HCT116 (cell line): ENCODE results near the gene FAIM2. TPM values are rescaled to one million over a fixed set of nuclear protein-coding genes. Genes with fewer than 3 reads are reported as not detected.

Experiments used
- ATAC-seq: fragments of 200-7000 bp; cut with Tn5 transposase; 2 replicates; pipeline ENCODE4 v1.9.1; 2020; ENCODE audit warnings: mild to moderate bottlenecking, moderate library complexity
- BruUV-seq: library from RNA; stranded (reverse); fragments of 400-500 nt; replicated peaks from 2 replicates; lab custom pipeline; 2021; lab: Mats Ljungman, UMichigan
- CTCF ChIA-PET: fragments of 300-600 bp; sonication (Branson Sonifier 250); formaldehyde crosslinking; loops from one replicate; lab custom pipeline; 2021; ENCODE audit warnings: antibody characterized with exemption; lab: Charles Lee
- POLR2A ChIA-PET: fragments of 300-600, 350-600 bp; sonication (Branson Sonifier 250); formaldehyde crosslinking; loops from one replicate; lab custom pipeline; 2021; ENCODE audit warnings: antibody characterized with exemption; lab: Charles Lee
- RAD21 ChIA-PET, 2 experiments: fragments of 300-600 bp; sonication (Branson Sonifier 250); formaldehyde crosslinking; loops; one replicate each; lab custom pipeline; 2023; ENCODE audit warnings: low total read pairs in 2 of 2; ENCODE audit not compliant: uncharacterized antibody in 2 of 2, unreplicated experiment in 2 of 2, low non-redundant PET in 1 of 2; lab: Charles Lee
- DNase-seq: peaks from one replicate; pipeline ENCODE4 v3.0.0-alpha.2; 2010; ENCODE audit warnings: low read depth, low spot score
- H2AFZ ChIP-seq: fragments of 200-600 bp; shearing (Covaris generic), sonication (generic); 2 replicates; pipeline ENCODE4 v1.6.1; 2017; ENCODE audit warnings: low read depth, mixed run types, mixed read lengths, antibody characterized with exemption, low read length; ENCODE audit not compliant: poor library complexity, severe bottlenecking
- H3K27ac ChIP-seq: 2 replicates; pipeline ENCODE4 v1.5.1; 2012; ENCODE audit warnings: low read depth, low read length
- H3K27me3 ChIP-seq: fragments of 200-600 bp; sonication (generic); 2 replicates; pipeline ENCODE4 v1.6.1; 2016; ENCODE audit warnings: mixed run types, low read length, mixed read lengths; ENCODE audit not compliant: insufficient read depth
- H3K36me3 ChIP-seq, 2 experiments: fragments of 200-500 bp in 1 of 2; fragments of 200-600 bp in 1 of 2; sonication (Bioruptor generic) in 1 of 2; sonication (generic) in 1 of 2; 2 replicates each; pipeline versions ENCODE4 v1.5.1 to v1.6.1; 2014 to 2016; ENCODE audit warnings: low read length in 2 of 2, inconsistent platforms in 1 of 2, mixed read lengths in 1 of 2, mixed run types in 1 of 2; ENCODE audit not compliant: insufficient read depth in 2 of 2, control insufficient read depth in 1 of 2
- H3K4me1 ChIP-seq, 2 experiments: fragments of 200-600 bp in 1 of 2; sonication (generic) in 1 of 2; 2 replicates each; pipeline versions ENCODE4 v1.5.1 to v1.6.1; 2012 to 2017; ENCODE audit warnings: low read length in 2 of 2, inconsistent platforms in 1 of 2, mild to moderate bottlenecking in 1 of 2, mixed read lengths in 1 of 2, mixed run types in 1 of 2, moderate library complexity in 1 of 2; ENCODE audit not compliant: insufficient read depth in 2 of 2, control insufficient read depth in 1 of 2
- H3K4me2 ChIP-seq: fragments of 200-600 bp; sonication (generic); 2 replicates; pipeline ENCODE4 v1.6.1; 2017; ENCODE audit warnings: mixed run types, low read length, mixed read lengths
- H3K4me3 ChIP-seq, 2 experiments: fragments of 200-600 bp in 1 of 2; sonication (generic) in 1 of 2; replicated peaks in 1 of 2; 2 replicates each; pipeline ENCODE4 v1.5.1; 2011 to 2016; ENCODE audit warnings: low read length in 2 of 2, control low read depth in 1 of 2, low read depth in 1 of 2, mild to moderate bottlenecking in 1 of 2, mixed read lengths in 1 of 2, mixed run types in 1 of 2
- H3K79me2 ChIP-seq: fragments of 200-600 bp; sonication (generic); 2 replicates; pipeline ENCODE4 v1.6.1; 2017; ENCODE audit warnings: mild to moderate bottlenecking, mixed run types, low read length, moderate library complexity, mixed read lengths; ENCODE audit not compliant: insufficient read depth
- H3K9ac ChIP-seq: fragments of 200-600 bp; sonication (generic); 2 replicates; pipeline ENCODE4 v1.6.1; 2016; ENCODE audit warnings: low read length, mixed read lengths
- H3K9me2 ChIP-seq: fragments of 200-600 bp; sonication (generic), shearing (Covaris generic); 2 replicates; pipeline ENCODE4 v1.6.1; 2017; ENCODE audit warnings: mixed run types, mild to moderate bottlenecking, moderate library complexity; ENCODE audit not compliant: insufficient read depth
- H3K9me3 ChIP-seq, 2 experiments: fragments of 200-500 bp in 1 of 2; fragments of 200-600 bp in 1 of 2; sonication (Bioruptor generic) in 1 of 2; sonication (generic) in 1 of 2; 2 replicates each; pipeline ENCODE4 v1.6.1; 2014 to 2017; ENCODE audit warnings: low read length in 2 of 2, mixed read lengths in 2 of 2, inconsistent platforms in 1 of 2, low read depth in 1 of 2, mild to moderate bottlenecking in 1 of 2, mixed run types in 1 of 2, moderate library complexity in 1 of 2; ENCODE audit not compliant: control insufficient read depth in 1 of 2, insufficient read depth in 1 of 2
- H4K20me1 ChIP-seq: fragments of 200-600 bp; sonication (generic), shearing (Covaris generic); 2 replicates; pipeline ENCODE4 v1.6.1; 2017; ENCODE audit warnings: mixed run types, mild to moderate bottlenecking, moderate library complexity; ENCODE audit not compliant: insufficient read depth
- ATF3 ChIP-seq: IDR thresholded peaks from 2 replicates; pipeline ENCODE4 v1.6.1; 2012
- CEBPB ChIP-seq: IDR thresholded peaks from 2 replicates; pipeline ENCODE4 v1.6.1; 2012; ENCODE audit warnings: low read depth
- CTCF ChIP-seq, 3 experiments: fragments of 200-600 bp in 1 of 3; sonication (generic) in 1 of 3; IDR thresholded peaks in 2 of 3; conservative IDR thresholded peaks in 1 of 3; 2 replicates each; pipeline ENCODE4 v1.5.1; 2012 to 2017; ENCODE audit warnings: low read depth in 2 of 3, low read length in 2 of 3, antibody characterized with exemption in 1 of 3, borderline replicate concordance in 1 of 3, control low read depth in 1 of 3, mild to moderate bottlenecking in 1 of 3, mixed read lengths in 1 of 3, mixed run types in 1 of 3, moderate library complexity in 1 of 3; ENCODE audit not compliant: insufficient read depth in 1 of 3
- EZH2 ChIP-seq: fragments of 200-600 bp; sonication (generic); IDR thresholded peaks from 2 replicates; pipeline ENCODE4 v1.6.1; 2017; ENCODE audit warnings: antibody characterized with exemption, mixed run types
- EZH2phosphoT487 ChIP-seq: fragments of 200-600 bp; IDR thresholded peaks from 2 replicates; pipeline ENCODE4 v1.6.1; 2018; ENCODE audit warnings: antibody characterized with exemption, borderline replicate concordance
- JUND ChIP-seq: IDR thresholded peaks from 2 replicates; pipeline ENCODE4 v1.6.1; 2012
- POLR2A ChIP-seq: IDR thresholded peaks from 2 replicates; pipeline ENCODE4 v1.7.0; 2011; ENCODE audit warnings: borderline replicate concordance; ENCODE audit not compliant: insufficient read depth, insufficient read length; ENCODE audit errors: extremely low read depth
- POLR2AphosphoS5 ChIP-seq: IDR thresholded peaks from 2 replicates; pipeline ENCODE4 v1.6.1; 2011; ENCODE audit warnings: mild to moderate bottlenecking, low read depth, low read length, moderate library complexity
- SP1 ChIP-seq: IDR thresholded peaks from 2 replicates; pipeline ENCODE4 v1.6.1; 2012; ENCODE audit warnings: low read depth
- ZBTB33 ChIP-seq: IDR thresholded peaks from 2 replicates; pipeline ENCODE4 v1.6.1; 2011; ENCODE audit warnings: mild to moderate bottlenecking, low read length, moderate library complexity; ENCODE audit not compliant: insufficient replicate concordance; ENCODE audit errors: extremely low read depth
- ZNF274 ChIP-seq: fragments of 200-500 bp; sonication (Bioruptor generic); IDR thresholded peaks from 2 replicates; pipeline ENCODE4 v1.6.1; 2014; ENCODE audit warnings: mild to moderate bottlenecking, low read depth, low read length, inconsistent platforms
- intact Hi-C: fragments of 100-400 bp; cut with micrococcal nuclease; formaldehyde crosslinking; loops from 2 replicates; pipeline ENCODE4 v1.10.0; 2022
- total RNA-seq: library from RNA; stranded (reverse); gene quantifications from one replicate; pipeline ENCODE4 v1.2.1, GENCODE V29; 2021; ENCODE audit not compliant: unreplicated experiment

The FAIM2 gene
- total RNA-seq, 1 experiment from 2014 or later, result not detected

DNA sequence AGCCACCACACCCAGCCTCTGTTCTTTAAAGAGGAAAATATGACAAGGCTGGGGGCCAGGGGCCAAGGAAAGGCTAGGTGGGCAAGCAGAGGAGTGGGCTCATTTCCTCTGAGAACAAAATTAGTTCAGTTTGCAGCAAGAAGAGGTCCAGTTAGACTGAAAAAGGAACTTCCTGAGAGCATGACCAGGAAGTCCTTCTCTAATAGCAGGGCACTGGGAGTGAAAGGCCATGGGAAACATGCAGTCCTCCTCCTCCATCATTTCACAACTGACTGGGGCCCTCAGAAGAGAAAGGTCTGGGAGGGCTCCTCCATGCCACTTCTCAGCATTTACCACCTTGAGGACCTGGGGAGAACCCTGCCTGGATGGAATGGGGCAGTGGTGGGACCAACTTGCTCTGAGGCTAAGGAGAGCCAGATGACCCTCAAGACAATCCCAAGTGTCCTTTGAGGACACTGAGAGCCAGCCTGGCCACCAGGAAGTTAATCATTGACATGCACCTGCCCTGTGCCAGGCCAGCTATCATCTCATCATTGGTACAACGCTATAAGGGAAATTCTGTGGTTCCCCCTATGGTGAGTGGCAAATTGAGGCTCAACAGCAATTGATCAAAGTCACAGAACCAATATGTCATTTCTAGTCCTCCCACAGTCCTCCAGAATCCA lies 48.8 kb upstream of the FAIM2 start:
- no peak overlapping the region for H3K27ac ChIP-seq
- ChIA-PET CTCF (no interaction called here), POLR2A (no interaction called here), RAD21 (no interaction called here)
- intact Hi-C loops, result no loop called here
- H3K9me2 ChIP-seq, result no peaks in the 10 kb centered on the region
- no peak overlapping the region for H3K4me2 ChIP-seq
- no peaks in the 10 kb centered on the region for H3K36me3 ChIP-seq
- H3K9me3 ChIP-seq, result no peaks in the 10 kb centered on the region
- no peak overlapping the region for H3K9ac ChIP-seq
- no peaks in the 10 kb centered on the region for H3K79me2 ChIP-seq
- H3K4me3 ChIP-seq, result no peak overlapping the region
- no peak for ATAC-seq
- no peak for TF ChIP-seq EZH2
- no peak for TF ChIP-seq POLR2AphosphoS5
- TF ChIP-seq JUND, result no peak
- TF ChIP-seq ZNF274, result no peak
- TF ChIP-seq EZH2phosphoT487, result no peak
- no peak for TF ChIP-seq POLR2A
- TF ChIP-seq ATF3, result no peak
- no peaks in the 10 kb centered on the region for H3K4me1 ChIP-seq
- H2AFZ ChIP-seq, result no peak overlapping the region
- no peaks in the 10 kb centered on the region for H4K20me1 ChIP-seq
- H3K27me3 ChIP-seq, result no peaks in the 10 kb centered on the region
- DNase-seq, result no peak
- no TSS peak for BruUV-seq

DNA sequence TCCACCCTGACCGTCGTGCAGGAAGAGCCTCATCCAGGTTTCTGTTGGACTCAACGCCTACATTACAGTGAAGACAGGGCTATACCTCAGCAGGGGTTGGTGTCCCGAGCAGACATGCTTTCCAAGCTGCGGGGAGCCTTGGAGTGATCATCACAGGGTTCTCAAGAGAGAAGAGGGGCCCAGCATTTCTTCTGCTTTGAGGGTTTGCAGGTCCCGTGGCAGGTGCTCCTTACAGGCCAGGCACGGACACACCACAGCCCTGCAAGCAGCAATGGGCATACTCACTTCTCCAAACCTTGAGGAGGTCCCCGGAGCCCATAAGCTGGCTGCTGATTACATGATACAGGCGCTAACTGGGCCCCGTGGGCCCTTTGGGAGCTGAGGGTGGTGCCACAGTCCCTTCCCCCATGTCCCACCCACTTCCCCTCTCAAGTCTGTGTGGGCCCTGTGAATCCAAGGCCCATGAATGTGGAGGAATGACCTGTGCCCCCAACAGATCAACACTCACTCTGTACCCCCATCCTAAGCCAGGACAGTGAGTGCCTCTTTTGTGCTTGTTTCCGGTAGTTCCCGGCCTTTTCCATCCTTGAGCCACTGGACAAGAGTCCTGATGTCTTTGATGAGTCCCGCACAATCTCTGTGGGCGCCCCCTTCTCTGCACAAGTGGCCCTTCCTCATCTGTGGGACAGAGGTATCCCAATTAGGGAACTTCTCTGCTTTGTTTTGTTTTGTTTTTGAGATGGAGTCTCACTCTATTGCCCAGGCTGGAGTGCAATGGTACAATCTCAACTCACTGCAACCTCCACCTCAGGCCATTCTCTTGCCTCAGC lies 47.9 kb upstream of the FAIM2 start:
- Histone ChIP-seq H3K4me1 (no peaks in the 10 kb centered on the region), H3K9me2 (no peaks in the 10 kb centered on the region), H3K27ac (no peak overlapping the region), H4K20me1 (no peaks in the 10 kb centered on the region), H3K27me3 (no peaks in the 10 kb centered on the region), H3K79me2 (no peaks in the 10 kb centered on the region), H3K9ac (no peak overlapping the region), H3K9me3 (no peaks in the 10 kb centered on the region), H2AFZ (no peak overlapping the region), H3K36me3 (no peaks in the 10 kb centered on the region), H3K4me2 (no peak overlapping the region), H3K4me3 (no peak overlapping the region)
- BruUV-seq, result no TSS peak
- ChIA-PET RAD21 (no interaction called here), CTCF (no interaction called here), POLR2A (no interaction called here)
- ATAC-seq (no peak), DNase-seq (no peak)
- intact Hi-C loops, result no loop called here
- TF ChIP-seq SP1 (no peak), ATF3 (no peak), ZBTB33 (no peak), JUND (no peak), CTCF (IDR thresholded peaks at IDR 0.05 in 2 of 3, conservative IDR thresholded peaks at IDR 0.05 in 1 of 3; ENCODE audit: borderline replicate concordance in 1 of 3, insufficient read depth in 1 of 3, low read depth in 2 of 3, low read length in 2 of 3) (no peak), CEBPB (no peak), EZH2phosphoT487 (no peak)
